HG03064 (cell line): Measurements from ENCODE around the gene DNAJB13.
"Not testable (repeated sequence)": the region's sequence is repeated elsewhere in the genome, so short reads cannot be mapped to it uniquely, and the experiment has no call there.

Experiments
- ATAC-seq: cut with Tn5 transposase; IDR thresholded peaks from one replicate; pipeline ENCODE4 v1.9.1; 2021; ENCODE audit warnings: low read depth; ENCODE audit not compliant: unreplicated experiment

DNAJB13 gene

GRCh38 chr11:73950869-73951710 is at the start of gene DNAJB13:
Gene DNAJB13 (plus strand): TSS chr11:73951026. CDS start chr11:73951070, 44 bp downstream.
- no peak for ATAC-seq

GRCh38 chr11:73902303-73902702 is 48.5 kb upstream of the DNAJB13 start:
- no peak for ATAC-seq

GRCh38 chr11:73907191-73907590 is 43.6 kb upstream of the DNAJB13 start:
- no peak for ATAC-seq

GRCh38 chr11:73912026-73912425 is 38.8 kb upstream of the DNAJB13 start:
- no peak for ATAC-seq

- ATAC-seq: no peak
Measured at GRCh38 chr11:73913472-73913871, 37.4 kb upstream of the DNAJB13 start.

GRCh38 chr11:73914284-73914683 is 36.5 kb upstream of the DNAJB13 start:
- no peak for ATAC-seq

GRCh38 chr11:73916435-73916834 is 34.4 kb upstream of the DNAJB13 start:
- no peak for ATAC-seq

- ATAC-seq: no peak
Measured at GRCh38 chr11:73921180-73921579, 29.6 kb upstream of the DNAJB13 start.

GRCh38 chr11:73929388-73929787 is 21.4 kb upstream of the DNAJB13 start:
- ATAC-seq: no peak

GRCh38 chr11:73931039-73931645 is 19.7 kb upstream of the DNAJB13 start:
- no peak for ATAC-seq

GRCh38 chr11:73931951-73932350 is 18.9 kb upstream of the DNAJB13 start:
- ATAC-seq: no peak

- ATAC-seq: no peak
Measured at GRCh38 chr11:73932781-73933180, 18.0 kb upstream of the DNAJB13 start.

- not testable (repeated sequence) for ATAC-seq
Measured at GRCh38 chr11:73936047-73936446, 14.8 kb upstream of the DNAJB13 start.

GRCh38 chr11:73939096-73939495 is 11.7 kb upstream of the DNAJB13 start:
- no peak for ATAC-seq

GRCh38 chr11:73940801-73941570 is 9.8 kb upstream of the DNAJB13 start:
- no peak for ATAC-seq

- ATAC-seq: no peak
Measured at GRCh38 chr11:73942010-73942409, 8.8 kb upstream of the DNAJB13 start.

GRCh38 chr11:73944085-73944484 is 6.7 kb upstream of the DNAJB13 start:
- ATAC-seq: no peak

- ATAC-seq: no peak
Measured at GRCh38 chr11:73944901-73945300, 5.9 kb upstream of the DNAJB13 start.

GRCh38 chr11:73945396-73945795 is 5.4 kb upstream of the DNAJB13 start:
- ATAC-seq: no peak

GRCh38 chr11:73946798-73947458 is 3.9 kb upstream of the DNAJB13 start:
- ATAC-seq: no peak

GRCh38 chr11:73949246-73949645 is 1.6 kb upstream of the DNAJB13 start:
- ATAC-seq: no peak
